Measurements from ENCODE around the gene DSCAML1. TPM values are rescaled to one million over a fixed set of nuclear protein-coding genes. Genes with fewer than 3 reads are reported as not detected.

The DSCAML1 gene
- total and polyA plus RNA-seq, 4 experiments from 2014 or later: 1.00 to 1.0 TPM; not detected in 2

- peaks cover 0 to under 1% (median 0%) of the 10 kb centered on the region in 4 donors for H3K4me1 Mint-ChIP-seq
- no peaks in the 10 kb centered on the region for H3K27me3 Mint-ChIP-seq
- H3K4me3 Mint-ChIP-seq: no peak overlapping the region
- H3K36me3 Mint-ChIP-seq: peaks cover 68 to 75% of the 10 kb centered on the region in 2 donors
- intact Hi-C loops (cut with micrococcal nuclease): no loop called here
- Histone ChIP-seq H3K36me3 (ENCODE audit: insufficient read depth, low read length) (peaks cover 9% of the 10 kb centered on the region), H3K9me3 (ENCODE audit: control insufficient read depth in 1 of 2, low read length in 2 of 2) (no peaks in the 10 kb centered on the region), H3K4me1 (ENCODE audit: insufficient read depth, low read length) (no peaks in the 10 kb centered on the region), H3K27me3 (ENCODE audit: insufficient read depth, low read length) (no peaks in the 10 kb centered on the region), H3K27ac (ENCODE audit: low read depth, low read length) (no peak overlapping the region), H3K4me3 (ENCODE audit: low read length in 2 of 2) (no peak overlapping the region)
- ChIA-PET POLR2A (ENCODE audit: partially characterized antibody) (no interaction called here), CTCF (ENCODE audit: partially characterized antibody) (interaction anchor here (0.6 kb wide), 1 partner anchor 42 kb away, joined by 3 read pairs; no protein-coding TSS in a partner anchor)
- no peak overlapping the region for H3K27ac Mint-ChIP-seq
- no peak for DNase-seq
- no peaks in the 10 kb centered on the region for H3K9me3 Mint-ChIP-seq
Measured at GRCh38 chr11:117384045-117384444, 413.0 kb downstream of the DSCAML1 start.

- H3K36me3 Mint-ChIP-seq: peaks cover 66 to 80% of the 10 kb centered on the region in 2 donors
- H3K4me3 Mint-ChIP-seq: no peak overlapping the region
- no peaks in the 10 kb centered on the region for H3K27me3 ChIP-seq (ENCODE audit: insufficient read depth, low read length)
- no peaks in the 10 kb centered on the region for H3K4me1 Mint-ChIP-seq
- CTCF ChIA-PET (ENCODE audit: partially characterized antibody): no interaction called here
- intact Hi-C loops (cut with micrococcal nuclease): no loop called here
- H3K9me3 Mint-ChIP-seq: no peaks in the 10 kb centered on the region
- DNase-seq: no peak
- H3K27me3 Mint-ChIP-seq: no peaks in the 10 kb centered on the region
- H3K4me1 ChIP-seq (ENCODE audit: insufficient read depth, low read length): no peaks in the 10 kb centered on the region
- peak overlapping the region in 1 of 7 donors; percentile 69 for H3K27ac Mint-ChIP-seq
- no peak overlapping the region for H3K27ac ChIP-seq (ENCODE audit: low read depth, low read length)
- POLR2A ChIA-PET (ENCODE audit: partially characterized antibody): no interaction called here
- peaks cover 13% of the 10 kb centered on the region for H3K36me3 ChIP-seq (ENCODE audit: insufficient read depth, low read length)
- H3K9me3 ChIP-seq (ENCODE audit: control insufficient read depth in 1 of 2, low read length in 2 of 2): no peaks in the 10 kb centered on the region
- H3K4me3 ChIP-seq (ENCODE audit: low read length in 2 of 2): no peak overlapping the region
Measured at GRCh38 chr11:117382746-117383145, 414.3 kb downstream of the DSCAML1 start.

GRCh38 chr11:117381481-117382387 is 415.3 kb downstream of the DSCAML1 start:
- Mint-ChIP-seq H3K4me3 (no peak overlapping the region), H3K27ac (no peak overlapping the region), H3K4me1 (no peaks in the 10 kb centered on the region), H3K36me3 (peaks cover 65 to 83% of the 10 kb centered on the region in 2 donors), H3K27me3 (no peaks in the 10 kb centered on the region), H3K9me3 (no peaks in the 10 kb centered on the region)
- H3K27me3 ChIP-seq (ENCODE audit: insufficient read depth, low read length): no peaks in the 10 kb centered on the region
- H3K27ac ChIP-seq (ENCODE audit: low read depth, low read length): no peak overlapping the region
- CTCF ChIA-PET (ENCODE audit: partially characterized antibody): no interaction called here
- intact Hi-C loops (cut with micrococcal nuclease): no loop called here
- POLR2A ChIA-PET (ENCODE audit: partially characterized antibody): no interaction called here
- H3K9me3 ChIP-seq (ENCODE audit: control insufficient read depth in 1 of 2, low read length in 2 of 2): no peaks in the 10 kb centered on the region
- peaks cover 13% of the 10 kb centered on the region for H3K36me3 ChIP-seq (ENCODE audit: insufficient read depth, low read length)
- no peak overlapping the region for H3K4me3 ChIP-seq (ENCODE audit: low read length in 2 of 2)
- DNase-seq: no peak
- H3K4me1 ChIP-seq (ENCODE audit: insufficient read depth, low read length): no peaks in the 10 kb centered on the region

GRCh38 chr11:117380676-117381075 is 416.3 kb downstream of the DSCAML1 start:
- H3K27ac Mint-ChIP-seq: peak overlapping the region in 2 of 7 donors; percentile 67 to 81
- Histone ChIP-seq H3K27ac (ENCODE audit: low read depth, low read length) (no peak overlapping the region), H3K4me1 (ENCODE audit: insufficient read depth, low read length) (no peaks in the 10 kb centered on the region), H3K36me3 (ENCODE audit: insufficient read depth, low read length) (peaks cover 13% of the 10 kb centered on the region), H3K9me3 (ENCODE audit: control insufficient read depth in 1 of 2, low read length in 2 of 2) (no peaks in the 10 kb centered on the region), H3K27me3 (ENCODE audit: insufficient read depth, low read length) (no peaks in the 10 kb centered on the region), H3K4me3 (ENCODE audit: low read length in 2 of 2) (no peak overlapping the region)
- DNase-seq: no peak
- ChIA-PET CTCF (ENCODE audit: partially characterized antibody) (interaction anchor here (0.8 kb wide), 1 partner anchor 45 kb away, joined by 3 read pairs; no protein-coding TSS in a partner anchor), POLR2A (ENCODE audit: partially characterized antibody) (no interaction called here)
- no peaks in the 10 kb centered on the region for H3K27me3 Mint-ChIP-seq
- H3K4me3 Mint-ChIP-seq: no peak overlapping the region
- H3K4me1 Mint-ChIP-seq: no peaks in the 10 kb centered on the region
- H3K9me3 Mint-ChIP-seq: no peaks in the 10 kb centered on the region
- peaks cover 64 to 86% of the 10 kb centered on the region in 2 donors for H3K36me3 Mint-ChIP-seq
- intact Hi-C loops (cut with micrococcal nuclease): no loop called here

- DNase-seq: no peak
- POLR2A ChIA-PET (ENCODE audit: partially characterized antibody): no interaction called here
- no peaks in the 10 kb centered on the region for H3K4me1 Mint-ChIP-seq
- no peaks in the 10 kb centered on the region for H3K9me3 Mint-ChIP-seq
- CTCF ChIA-PET (ENCODE audit: partially characterized antibody): no interaction called here
- no peak overlapping the region for H3K27ac ChIP-seq (ENCODE audit: low read depth, low read length)
- H3K4me1 ChIP-seq (ENCODE audit: insufficient read depth, low read length): no peaks in the 10 kb centered on the region
- H3K9me3 ChIP-seq (ENCODE audit: control insufficient read depth in 1 of 2, low read length in 2 of 2): no peaks in the 10 kb centered on the region
- intact Hi-C loops (cut with micrococcal nuclease): no loop called here
- H3K27me3 ChIP-seq (ENCODE audit: insufficient read depth, low read length): no peaks in the 10 kb centered on the region
- H3K4me3 ChIP-seq (ENCODE audit: low read length in 2 of 2): no peak overlapping the region
- H3K36me3 ChIP-seq (ENCODE audit: insufficient read depth, low read length): peaks cover 22% of the 10 kb centered on the region
- peak overlapping the region in 2 of 7 donors; percentile 2 to 3 for H3K27ac Mint-ChIP-seq
- no peaks in the 10 kb centered on the region for H3K27me3 Mint-ChIP-seq
- peaks cover 65 to 87% of the 10 kb centered on the region in 2 donors for H3K36me3 Mint-ChIP-seq
- H3K4me3 Mint-ChIP-seq: peak overlapping the region in 1 of 8 donors; percentile 39
Measured at GRCh38 chr11:117378976-117379865, 417.8 kb downstream of the DSCAML1 start.

Other genes starting within 250 kb of the DSCAML1 start
- gene FXYD2, start 27.5 kb upstream of the DSCAML1 start, total RNA-seq: 10 to 100 TPM in 1 of 2 experiments, 1 to 10 TPM in 1; 9.3 to 10.5 TPM
- 1 to 10 TPM; 3.5 to 7.1 TPM for gene FXYD2, start 27.5 kb upstream of the DSCAML1 start, polyA plus RNA-seq
- gene FXYD6, start 79.4 kb upstream of the DSCAML1 start, total RNA-seq: not detected
- gene FXYD6, start 79.4 kb upstream of the DSCAML1 start, polyA plus RNA-seq: under 1 TPM in 1 of 2 donors, not detected in 1; 0.15 TPM
- 1 to 10 TPM; 3.7 to 4.0 TPM for gene TMPRSS13, start 132.2 kb upstream of the DSCAML1 start, total RNA-seq
- gene TMPRSS13, start 132.2 kb upstream of the DSCAML1 start, polyA plus RNA-seq: under 1 TPM; 0.45 to 0.94 TPM
- 100 to 1,000 TPM; 398 to 406 TPM for gene IL10RA, start 189.2 kb upstream of the DSCAML1 start, total RNA-seq
- gene IL10RA, start 189.2 kb upstream of the DSCAML1 start, polyA plus RNA-seq: 100 to 1,000 TPM; 362 to 468 TPM